Body of pancreas (tissue), 4 donors: ENCODE results near the gene UQCC2.

ENCODE experiments used
- CTCF ChIP-seq, 7 experiments: fragments of 450-650 bp in 4 of 7; fragments of 200-600 bp in 3 of 7; sonication (generic) in 3 of 7; IDR thresholded peaks; one replicate each; pipeline ENCODE4 v1.5.1; 2016 to 2019; ENCODE audit warnings: antibody characterized with exemption in 7 of 7
- POLR2A ChIP-seq, 3 donors: fragments of 450-650 bp; IDR thresholded peaks; one replicate each; pipeline ENCODE4 v1.6.1; 2016; ENCODE audit warnings: antibody characterized with exemption in 3 of 3, mild to moderate bottlenecking in 2 of 3

- TF ChIP-seq CTCF (IDR thresholded peaks at IDR 0.05) (no peak), POLR2A (IDR thresholded peaks at IDR 0.05) (no peak)
Measured at GRCh38 chr6:33705955-33706725, 5.4 kb downstream of the UQCC2 start.
